GM23338 (cell line): ENCODE results near the gene RIC1. TPM values are rescaled to one million over a fixed set of nuclear protein-coding genes. Genes with fewer than 3 reads are reported as not detected.

Experiments used
- ATAC-seq: fragments of 200-7000 bp; cut with Tn5 transposase; 3 replicates; pipeline ENCODE4 v1.9.1; 2020
- DNase-seq: peaks from one replicate; pipeline ENCODE4 v3.0.0-alpha.2; 2015; ENCODE audit warnings: low spot score
- H2AFZ ChIP-seq: fragments of 200-600 bp; sonication (generic); 2 replicates; pipeline ENCODE4 v1.8.0; 2016; ENCODE audit warnings: antibody characterized with exemption, mild to moderate bottlenecking, moderate library complexity
- H3F3A ChIP-seq: fragments of 200-600 bp; sonication (generic); replicated peaks from 2 replicates; pipeline ENCODE4 v1.8.0; 2017; ENCODE audit warnings: antibody characterized with exemption, mixed run types, low read depth
- H3K27ac ChIP-seq: fragments of 200-600 bp; sonication (generic); 2 replicates; pipeline ENCODE4 v1.6.1; 2016; ENCODE audit warnings: low read depth
- H3K27me3 ChIP-seq: fragments of 200-600 bp; sonication (generic); 2 replicates; pipeline ENCODE4 v1.8.0; 2016; ENCODE audit warnings: mild to moderate bottlenecking, mixed run types, moderate library complexity; ENCODE audit not compliant: insufficient read depth
- H3K36me3 ChIP-seq: fragments of 200-600 bp; sonication (generic); 2 replicates; pipeline ENCODE4 v1.8.0; 2016; ENCODE audit warnings: mild to moderate bottlenecking; ENCODE audit not compliant: insufficient read depth
- H3K4me1 ChIP-seq: fragments of 200-600 bp; sonication (generic); 2 replicates; pipeline ENCODE4 v1.8.0; 2016; ENCODE audit warnings: mild to moderate bottlenecking, moderate library complexity; ENCODE audit not compliant: insufficient read depth
- H3K4me2 ChIP-seq: fragments of 200-600 bp; sonication (generic); 2 replicates; pipeline ENCODE4 v1.7.1; 2017; ENCODE audit warnings: mixed run types
- H3K4me3 ChIP-seq: fragments of 200-600 bp; sonication (generic); 2 replicates; pipeline ENCODE4 v1.6.1; 2016; ENCODE audit warnings: mixed run types
- H3K79me2 ChIP-seq: fragments of 200-600 bp; sonication (generic); replicated peaks from 2 replicates; pipeline ENCODE4 v1.8.0; 2017; ENCODE audit warnings: mild to moderate bottlenecking; ENCODE audit not compliant: insufficient read depth
- H3K9me2 ChIP-seq: fragments of 200-600 bp; sonication (generic); 2 replicates; pipeline ENCODE4 v1.8.0; 2017; ENCODE audit not compliant: insufficient read depth
- H4K20me1 ChIP-seq: fragments of 200-600 bp; sonication (generic); replicated peaks from 2 replicates; pipeline ENCODE4 v1.8.0; 2017; ENCODE audit warnings: mild to moderate bottlenecking; ENCODE audit not compliant: insufficient read depth
- H3K27ac Mint-ChIP-seq: 2 replicates; pipeline ENCODE4 v1.8.0; 2020; ENCODE audit warnings: inconsistent platforms, mild to moderate bottlenecking, moderate library complexity, mixed read lengths
- H3K27me3 Mint-ChIP-seq: 3 replicates; pipeline ENCODE4 v1.8.0; 2022; ENCODE audit warnings: low read depth, mild to moderate bottlenecking, moderate library complexity, mixed read lengths, inconsistent platforms; ENCODE audit not compliant: insufficient read depth, poor library complexity
- H3K36me3 Mint-ChIP-seq: 3 replicates; pipeline ENCODE4 v1.8.0; 2021; ENCODE audit warnings: low read depth, mild to moderate bottlenecking, inconsistent platforms, moderate library complexity, mixed read lengths
- H3K4me1 Mint-ChIP-seq: 3 replicates; pipeline ENCODE4 v1.8.0; 2020; ENCODE audit warnings: mild to moderate bottlenecking, inconsistent platforms, mixed read lengths
- H3K4me3 Mint-ChIP-seq: 3 replicates; pipeline ENCODE4 v1.8.0; 2021; ENCODE audit warnings: moderate library complexity, mild to moderate bottlenecking, inconsistent platforms, mixed read lengths
- H3K9me3 Mint-ChIP-seq: 3 replicates; pipeline ENCODE4 v1.8.0; 2020; ENCODE audit warnings: moderate library complexity, mild to moderate bottlenecking, inconsistent platforms, mixed read lengths
- JUNB ChIP-seq: IDR thresholded peaks from one replicate; pipeline ENCODE4 v1.6.1; 2016; ENCODE audit warnings: antibody characterized with exemption; ENCODE audit not compliant: unreplicated experiment
- NANOG ChIP-seq: IDR thresholded peaks from 2 replicates; pipeline ENCODE4 v1.6.1; 2016; ENCODE audit warnings: antibody characterized with exemption, borderline replicate concordance
- POLR2AphosphoS5 ChIP-seq: IDR thresholded peaks from 2 replicates; pipeline ENCODE4 v1.6.1; 2016; ENCODE audit warnings: antibody characterized with exemption, low read depth
- STAT1 ChIP-seq: IDR thresholded peaks from one replicate; pipeline ENCODE4 v1.6.1; 2016; ENCODE audit warnings: antibody characterized with exemption; ENCODE audit not compliant: unreplicated experiment
- ZNF114 ChIP-seq: fragments of 250-450 bp; sonication (Bioruptor Pico); IDR thresholded peaks from 2 replicates; pipeline ENCODE4 v1.5.0; 2020; ENCODE audit warnings: mild to moderate bottlenecking, moderate library complexity
- polyA plus RNA-seq: library from polyadenylated mRNA; unstranded; fragments of >200 nt; fragmentation: Nextera tagmentation; extraction: Ambion mirVana; gene quantifications from 2 replicates; pipeline ENCODE4 v1.2.1, GENCODE V29; 2016
- total RNA-seq: library from RNA; depleted of rRNA; stranded (reverse); fragments of >200 nt; shearing (Covaris generic); gene quantifications from 2 replicates; pipeline ENCODE4 v1.2.3, GENCODE V29; 2014
- TF ChIP-seq, protein P1 (sequence below), 2 experiments: fragments of 200-600 bp in 1 of 2; sonication (generic) in 1 of 2; conservative IDR thresholded peaks; 2 replicates each; pipeline versions ENCODE4 v1.5.1 to v1.6.1; 2016 to 2017; ENCODE audit warnings: antibody characterized with exemption in 2 of 2, low read depth in 2 of 2, mild to moderate bottlenecking in 2 of 2, moderate library complexity in 1 of 2
- TF ChIP-seq, protein P2 (sequence below): IDR thresholded peaks from one replicate; pipeline ENCODE4 v1.6.1; 2018; ENCODE audit warnings: antibody characterized with exemption; ENCODE audit not compliant: unreplicated experiment
- TF ChIP-seq, protein P3 (sequence below): fragments of 250-450 bp; sonication (Bioruptor Pico); IDR thresholded peaks from 2 replicates; pipeline ENCODE4 v1.5.0; 2020; ENCODE audit warnings: mild to moderate bottlenecking, moderate library complexity

Gene RIC1
- total and polyA plus RNA-seq, 2 experiments from 2014 or later: 7.8 to 34.9 TPM

DNA sequence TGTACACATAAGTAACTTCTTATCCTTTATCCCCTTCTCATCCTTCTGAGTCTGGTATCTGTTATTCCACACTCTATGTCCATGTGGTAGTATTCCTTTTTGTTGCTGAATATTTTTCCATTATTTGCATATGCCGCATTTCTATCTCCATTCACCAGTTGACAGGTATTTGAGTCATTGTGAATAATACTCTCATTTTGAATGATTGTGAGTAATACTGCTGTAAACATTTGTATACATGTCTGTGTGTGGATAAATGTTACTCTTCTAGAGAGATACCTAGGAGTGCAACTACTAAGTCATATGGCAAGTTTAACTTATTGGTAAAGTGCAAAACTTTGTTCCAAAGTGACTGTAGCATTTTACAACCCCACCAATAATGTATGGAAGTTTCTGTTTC, 15.6 kb downstream of the RIC1 start:
- Histone ChIP-seq H3K79me2 (peaks cover 99% of the 10 kb centered on the region), H3K27me3 (no peaks in the 10 kb centered on the region), H3K36me3 (no peaks in the 10 kb centered on the region), H3K4me2 (no peak overlapping the region), H3K9me2 (no peaks in the 10 kb centered on the region), H2AFZ (no peak overlapping the region), H3K27ac (no peak overlapping the region), H4K20me1 (no peaks in the 10 kb centered on the region; the same call in 1 of the 2 replicates), H3K4me1 (no peaks in the 10 kb centered on the region), H3K4me3 (no peak overlapping the region), H3F3A (no peaks in the 10 kb centered on the region)
- H3K36me3 Mint-ChIP-seq: peaks cover 3% of the 10 kb centered on the region; the same call in 1 of the 3 replicates
- peaks cover under 1% of the 10 kb centered on the region; the same call in 1 of the 3 replicates for H3K9me3 Mint-ChIP-seq
- DNase-seq: no peak
- peaks cover 2% of the 10 kb centered on the region for H3K27me3 Mint-ChIP-seq
- H3K27ac Mint-ChIP-seq: no peak overlapping the region
- ATAC-seq: no peak
- no peak for TF ChIP-seq JUNB
- TF ChIP-seq STAT1: no peak
- TF ChIP-seq NANOG: no peak
- TF ChIP-seq, protein P1, sequence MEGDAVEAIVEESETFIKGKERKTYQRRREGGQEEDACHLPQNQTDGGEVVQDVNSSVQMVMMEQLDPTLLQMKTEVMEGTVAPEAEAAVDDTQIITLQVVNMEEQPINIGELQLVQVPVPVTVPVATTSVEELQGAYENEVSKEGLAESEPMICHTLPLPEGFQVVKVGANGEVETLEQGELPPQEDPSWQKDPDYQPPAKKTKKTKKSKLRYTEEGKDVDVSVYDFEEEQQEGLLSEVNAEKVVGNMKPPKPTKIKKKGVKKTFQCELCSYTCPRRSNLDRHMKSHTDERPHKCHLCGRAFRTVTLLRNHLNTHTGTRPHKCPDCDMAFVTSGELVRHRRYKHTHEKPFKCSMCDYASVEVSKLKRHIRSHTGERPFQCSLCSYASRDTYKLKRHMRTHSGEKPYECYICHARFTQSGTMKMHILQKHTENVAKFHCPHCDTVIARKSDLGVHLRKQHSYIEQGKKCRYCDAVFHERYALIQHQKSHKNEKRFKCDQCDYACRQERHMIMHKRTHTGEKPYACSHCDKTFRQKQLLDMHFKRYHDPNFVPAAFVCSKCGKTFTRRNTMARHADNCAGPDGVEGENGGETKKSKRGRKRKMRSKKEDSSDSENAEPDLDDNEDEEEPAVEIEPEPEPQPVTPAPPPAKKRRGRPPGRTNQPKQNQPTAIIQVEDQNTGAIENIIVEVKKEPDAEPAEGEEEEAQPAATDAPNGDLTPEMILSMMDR (conservative IDR thresholded peaks at IDR 0.05; ENCODE audit: low read depth in 2 of 2): no peak
- TF ChIP-seq ZNF114: no peak
- TF ChIP-seq, protein P2, sequence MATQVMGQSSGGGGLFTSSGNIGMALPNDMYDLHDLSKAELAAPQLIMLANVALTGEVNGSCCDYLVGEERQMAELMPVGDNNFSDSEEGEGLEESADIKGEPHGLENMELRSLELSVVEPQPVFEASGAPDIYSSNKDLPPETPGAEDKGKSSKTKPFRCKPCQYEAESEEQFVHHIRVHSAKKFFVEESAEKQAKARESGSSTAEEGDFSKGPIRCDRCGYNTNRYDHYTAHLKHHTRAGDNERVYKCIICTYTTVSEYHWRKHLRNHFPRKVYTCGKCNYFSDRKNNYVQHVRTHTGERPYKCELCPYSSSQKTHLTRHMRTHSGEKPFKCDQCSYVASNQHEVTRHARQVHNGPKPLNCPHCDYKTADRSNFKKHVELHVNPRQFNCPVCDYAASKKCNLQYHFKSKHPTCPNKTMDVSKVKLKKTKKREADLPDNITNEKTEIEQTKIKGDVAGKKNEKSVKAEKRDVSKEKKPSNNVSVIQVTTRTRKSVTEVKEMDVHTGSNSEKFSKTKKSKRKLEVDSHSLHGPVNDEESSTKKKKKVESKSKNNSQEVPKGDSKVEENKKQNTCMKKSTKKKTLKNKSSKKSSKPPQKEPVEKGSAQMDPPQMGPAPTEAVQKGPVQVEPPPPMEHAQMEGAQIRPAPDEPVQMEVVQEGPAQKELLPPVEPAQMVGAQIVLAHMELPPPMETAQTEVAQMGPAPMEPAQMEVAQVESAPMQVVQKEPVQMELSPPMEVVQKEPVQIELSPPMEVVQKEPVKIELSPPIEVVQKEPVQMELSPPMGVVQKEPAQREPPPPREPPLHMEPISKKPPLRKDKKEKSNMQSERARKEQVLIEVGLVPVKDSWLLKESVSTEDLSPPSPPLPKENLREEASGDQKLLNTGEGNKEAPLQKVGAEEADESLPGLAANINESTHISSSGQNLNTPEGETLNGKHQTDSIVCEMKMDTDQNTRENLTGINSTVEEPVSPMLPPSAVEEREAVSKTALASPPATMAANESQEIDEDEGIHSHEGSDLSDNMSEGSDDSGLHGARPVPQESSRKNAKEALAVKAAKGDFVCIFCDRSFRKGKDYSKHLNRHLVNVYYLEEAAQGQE: no peak
- TF ChIP-seq, protein P3, sequence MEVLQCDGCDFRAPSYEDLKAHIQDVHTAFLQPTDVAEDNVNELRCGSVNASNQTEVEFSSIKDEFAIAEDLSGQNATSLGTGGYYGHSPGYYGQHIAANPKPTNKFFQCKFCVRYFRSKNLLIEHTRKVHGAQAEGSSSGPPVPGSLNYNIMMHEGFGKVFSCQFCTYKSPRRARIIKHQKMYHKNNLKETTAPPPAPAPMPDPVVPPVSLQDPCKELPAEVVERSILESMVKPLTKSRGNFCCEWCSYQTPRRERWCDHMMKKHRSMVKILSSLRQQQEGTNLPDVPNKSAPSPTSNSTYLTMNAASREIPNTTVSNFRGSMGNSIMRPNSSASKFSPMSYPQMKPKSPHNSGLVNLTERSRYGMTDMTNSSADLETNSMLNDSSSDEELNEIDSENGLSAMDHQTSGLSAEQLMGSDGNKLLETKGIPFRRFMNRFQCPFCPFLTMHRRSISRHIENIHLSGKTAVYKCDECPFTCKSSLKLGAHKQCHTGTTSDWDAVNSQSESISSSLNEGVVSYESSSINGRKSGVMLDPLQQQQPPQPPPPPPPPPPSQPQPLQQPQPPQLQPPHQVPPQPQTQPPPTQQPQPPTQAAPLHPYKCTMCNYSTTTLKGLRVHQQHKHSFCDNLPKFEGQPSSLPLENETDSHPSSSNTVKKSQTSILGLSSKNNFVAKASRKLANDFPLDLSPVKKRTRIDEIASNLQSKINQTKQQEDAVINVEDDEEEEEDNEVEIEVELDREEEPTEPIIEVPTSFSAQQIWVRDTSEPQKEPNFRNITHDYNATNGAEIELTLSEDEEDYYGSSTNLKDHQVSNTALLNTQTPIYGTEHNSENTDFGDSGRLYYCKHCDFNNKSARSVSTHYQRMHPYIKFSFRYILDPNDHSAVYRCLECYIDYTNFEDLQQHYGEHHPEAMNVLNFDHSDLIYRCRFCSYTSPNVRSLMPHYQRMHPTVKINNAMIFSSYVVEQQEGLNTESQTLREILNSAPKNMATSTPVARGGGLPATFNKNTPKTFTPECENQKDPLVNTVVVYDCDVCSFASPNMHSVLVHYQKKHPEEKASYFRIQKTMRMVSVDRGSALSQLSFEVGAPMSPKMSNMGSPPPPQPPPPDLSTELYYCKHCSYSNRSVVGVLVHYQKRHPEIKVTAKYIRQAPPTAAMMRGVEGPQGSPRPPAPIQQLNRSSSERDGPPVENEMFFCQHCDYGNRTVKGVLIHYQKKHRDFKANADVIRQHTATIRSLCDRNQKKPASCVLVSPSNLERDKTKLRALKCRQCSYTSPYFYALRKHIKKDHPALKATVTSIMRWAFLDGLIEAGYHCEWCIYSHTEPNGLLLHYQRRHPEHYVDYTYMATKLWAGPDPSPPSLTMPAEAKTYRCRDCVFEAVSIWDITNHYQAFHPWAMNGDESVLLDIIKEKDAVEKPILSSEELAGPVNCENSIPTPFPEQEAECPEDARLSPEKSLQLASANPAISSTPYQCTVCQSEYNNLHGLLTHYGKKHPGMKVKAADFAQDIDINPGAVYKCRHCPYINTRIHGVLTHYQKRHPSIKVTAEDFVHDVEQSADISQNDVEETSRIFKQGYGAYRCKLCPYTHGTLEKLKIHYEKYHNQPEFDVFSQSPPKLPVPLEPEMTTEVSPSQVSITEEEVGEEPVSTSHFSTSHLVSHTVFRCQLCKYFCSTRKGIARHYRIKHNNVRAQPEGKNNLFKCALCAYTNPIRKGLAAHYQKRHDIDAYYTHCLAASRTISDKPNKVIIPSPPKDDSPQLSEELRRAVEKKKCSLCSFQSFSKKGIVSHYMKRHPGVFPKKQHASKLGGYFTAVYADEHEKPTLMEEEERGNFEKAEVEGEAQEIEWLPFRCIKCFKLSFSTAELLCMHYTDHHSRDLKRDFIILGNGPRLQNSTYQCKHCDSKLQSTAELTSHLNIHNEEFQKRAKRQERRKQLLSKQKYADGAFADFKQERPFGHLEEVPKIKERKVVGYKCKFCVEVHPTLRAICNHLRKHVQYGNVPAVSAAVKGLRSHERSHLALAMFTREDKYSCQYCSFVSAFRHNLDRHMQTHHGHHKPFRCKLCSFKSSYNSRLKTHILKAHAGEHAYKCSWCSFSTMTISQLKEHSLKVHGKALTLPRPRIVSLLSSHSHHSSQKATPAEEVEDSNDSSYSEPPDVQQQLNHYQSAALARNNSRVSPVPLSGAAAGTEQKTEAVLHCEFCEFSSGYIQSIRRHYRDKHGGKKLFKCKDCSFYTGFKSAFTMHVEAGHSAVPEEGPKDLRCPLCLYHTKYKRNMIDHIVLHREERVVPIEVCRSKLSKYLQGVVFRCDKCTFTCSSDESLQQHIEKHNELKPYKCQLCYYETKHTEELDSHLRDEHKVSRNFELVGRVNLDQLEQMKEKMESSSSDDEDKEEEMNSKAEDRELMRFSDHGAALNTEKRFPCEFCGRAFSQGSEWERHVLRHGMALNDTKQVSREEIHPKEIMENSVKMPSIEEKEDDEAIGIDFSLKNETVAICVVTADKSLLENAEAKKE: no peak
- no peak for TF ChIP-seq POLR2AphosphoS5
- H3K4me1 Mint-ChIP-seq: no peaks in the 10 kb centered on the region; the same call in 2 of the 3 replicates
- no peak overlapping the region for H3K4me3 Mint-ChIP-seq
